Neural cell (in vitro differentiated cells): ENCODE data around the gene EFHB. TPM values are rescaled to one million over a fixed set of nuclear protein-coding genes. Genes with fewer than 3 reads are reported as not detected.

Source experiments
- H2AFZ ChIP-seq: fragments of 200-600, 300-800 bp; sonication (generic), shearing (Covaris generic); 2 replicates; pipeline ENCODE4 v1.6.0; 2014; ENCODE audit warnings: low read depth, mild to moderate bottlenecking, antibody characterized with exemption, low read length, moderate library complexity
- H3F3A ChIP-seq: fragments of 200-600 bp; shearing (Covaris generic); 2 replicates; pipeline ENCODE4 v1.6.1; 2016; ENCODE audit warnings: mild to moderate bottlenecking, moderate library complexity, mixed read lengths, antibody characterized with exemption, low read length; ENCODE audit not compliant: insufficient read depth, poor library complexity, severe bottlenecking
- H3K27ac ChIP-seq: fragments of 200-600, 300-800 bp; sonication (generic), shearing (Covaris generic); 2 replicates; pipeline ENCODE4 v1.5.1; 2014; ENCODE audit warnings: mild to moderate bottlenecking, low read length, moderate library complexity
- H3K27me3 ChIP-seq: fragments of 300-800, 200-600 bp; sonication (generic), shearing (Covaris generic); 2 replicates; pipeline ENCODE4 v1.6.0; 2014; ENCODE audit warnings: mild to moderate bottlenecking, low read depth, low read length, moderate library complexity; ENCODE audit not compliant: insufficient read depth
- H3K36me3 ChIP-seq: fragments of 300-800, 200-600 bp; sonication (generic), shearing (Covaris generic); 2 replicates; pipeline ENCODE4 v1.5.1; 2014; ENCODE audit warnings: mild to moderate bottlenecking, antibody characterized with exemption, low read length, moderate library complexity; ENCODE audit not compliant: insufficient read depth
- H3K4me2 ChIP-seq: fragments of 300-800, 200-600 bp; sonication (generic), shearing (Covaris generic); 2 replicates; pipeline ENCODE4 v1.6.0; 2014; ENCODE audit warnings: mild to moderate bottlenecking, low read length
- H3K4me3 ChIP-seq: fragments of 300-800, 200-600 bp; sonication (generic), shearing (Covaris generic); 2 replicates; pipeline ENCODE4 v1.5.1; 2014; ENCODE audit warnings: mild to moderate bottlenecking, low read length, moderate library complexity
- H3K79me2 ChIP-seq: fragments of 200-600 bp; shearing (Covaris generic); replicated peaks from 2 replicates; pipeline ENCODE4 v1.6.0; 2014; ENCODE audit warnings: mild to moderate bottlenecking, low read length, moderate library complexity; ENCODE audit not compliant: insufficient read depth
- H3K9ac ChIP-seq: fragments of 300-800, 200-600 bp; sonication (generic), shearing (Covaris generic); 2 replicates; pipeline ENCODE4 v1.6.1; 2016; ENCODE audit warnings: mild to moderate bottlenecking, low read length, mixed read lengths
- H3K9me2 ChIP-seq: fragments of 200-600 bp; shearing (Covaris generic); 2 replicates; pipeline ENCODE4 v1.6.1; 2016; ENCODE audit warnings: mild to moderate bottlenecking, low read length, mixed read lengths; ENCODE audit not compliant: insufficient read depth
- H3K9me3 ChIP-seq: fragments of 200-600, 300-800 bp; sonication (generic), shearing (Covaris generic); 2 replicates; pipeline ENCODE4 v1.6.1; 2016; ENCODE audit warnings: mild to moderate bottlenecking, mixed run types, low read length, moderate library complexity, mixed read lengths
- H4K20me1 ChIP-seq: fragments of 200-600 bp; shearing (Covaris generic); 2 replicates; pipeline ENCODE4 v1.6.1; 2016; ENCODE audit warnings: mild to moderate bottlenecking, mixed run types; ENCODE audit not compliant: insufficient read depth
- EP300 ChIP-seq: fragments of 450-650 bp; conservative IDR thresholded peaks from 2 replicates; pipeline ENCODE4 v1.6.1; 2014; ENCODE audit warnings: antibody characterized with exemption, mild to moderate bottlenecking, moderate library complexity; ENCODE audit not compliant: poor library complexity, severe bottlenecking
- EZH2 ChIP-seq: fragments of 200-600, 300-800 bp; shearing (Covaris generic), sonication (generic); IDR thresholded peaks from 2 replicates; pipeline ENCODE4 v1.6.1; 2014; ENCODE audit warnings: antibody characterized with exemption, low read length, borderline replicate concordance, mild to moderate bottlenecking; ENCODE audit not compliant: insufficient read depth, poor library complexity, severe bottlenecking
- MXI1 ChIP-seq: fragments of 450-650 bp; conservative IDR thresholded peaks from 2 replicates; pipeline ENCODE4 v1.6.1; 2014; ENCODE audit warnings: antibody characterized with exemption, mild to moderate bottlenecking; ENCODE audit not compliant: poor library complexity, severe bottlenecking
- POLR2AphosphoS5 ChIP-seq: IDR thresholded peaks from 2 replicates; pipeline ENCODE4 v1.6.1; 2012
- RAD21 ChIP-seq: fragments of 450-650 bp; conservative IDR thresholded peaks from 2 replicates; pipeline ENCODE4 v1.6.1; 2014; ENCODE audit warnings: antibody characterized with exemption, mild to moderate bottlenecking, moderate library complexity
- SMC3 ChIP-seq: fragments of 450-650 bp; conservative IDR thresholded peaks from 2 replicates; pipeline ENCODE4 v1.6.1; 2014; ENCODE audit warnings: antibody characterized with exemption, mild to moderate bottlenecking, moderate library complexity; ENCODE audit not compliant: poor library complexity
- TAF1 ChIP-seq: IDR thresholded peaks from 2 replicates; pipeline ENCODE4 v1.6.1; 2012; ENCODE audit warnings: low read depth
- polyA plus RNA-seq: library from polyadenylated mRNA; depleted of rRNA; stranded (reverse); fragments of >200 nt; gene quantifications from 2 replicates; pipeline ENCODE4 v1.2.3, GENCODE V29; 2014
- TF ChIP-seq, protein P1 (sequence below): fragments of 450-650 bp; IDR thresholded peaks from 2 replicates; pipeline ENCODE4 v1.5.1; 2014; ENCODE audit warnings: antibody characterized with exemption, mild to moderate bottlenecking, moderate library complexity; ENCODE audit not compliant: poor library complexity, severe bottlenecking
- TF ChIP-seq, protein P2 (sequence below): IDR thresholded peaks from 2 replicates; pipeline ENCODE4 v1.6.1; 2012; ENCODE audit warnings: borderline replicate concordance

EFHB gene
- polyA plus RNA-seq, 1 donor from 2014 or later: 4.3 TPM

DNA sequence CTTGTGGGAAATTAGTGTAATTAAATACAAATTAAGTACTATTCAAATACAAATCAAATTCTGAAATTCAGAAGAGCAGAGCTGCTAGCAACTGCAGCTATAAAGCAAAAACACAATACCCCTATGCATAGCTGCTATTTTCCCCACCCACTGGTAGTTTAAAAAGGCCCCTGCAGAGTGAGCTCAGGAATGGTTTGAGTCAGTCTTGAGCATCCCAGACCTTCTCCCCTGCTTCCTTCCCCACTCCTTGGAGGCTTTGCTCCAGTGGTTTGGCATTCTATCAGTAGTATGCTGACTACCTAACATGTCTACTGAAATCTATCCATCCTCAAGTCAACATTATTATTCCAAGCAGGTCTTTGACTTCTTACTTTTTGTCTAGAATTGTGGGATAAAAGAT is 53.0 kb downstream of the EFHB start:
- H3K9me3 ChIP-seq: no peaks in the 10 kb centered on the region
- no peaks in the 10 kb centered on the region for H3K27me3 ChIP-seq
- H3K36me3 ChIP-seq: no peaks in the 10 kb centered on the region
- no peak overlapping the region for H3K4me2 ChIP-seq
- no peak overlapping the region for H3K9ac ChIP-seq
- TF ChIP-seq SMC3 (no peak), EZH2 (no peak), RAD21 (no peak), MXI1 (no peak), EP300 (no peak), POLR2AphosphoS5 (no peak), TAF1 (no peak)
- TF ChIP-seq, protein P1, sequence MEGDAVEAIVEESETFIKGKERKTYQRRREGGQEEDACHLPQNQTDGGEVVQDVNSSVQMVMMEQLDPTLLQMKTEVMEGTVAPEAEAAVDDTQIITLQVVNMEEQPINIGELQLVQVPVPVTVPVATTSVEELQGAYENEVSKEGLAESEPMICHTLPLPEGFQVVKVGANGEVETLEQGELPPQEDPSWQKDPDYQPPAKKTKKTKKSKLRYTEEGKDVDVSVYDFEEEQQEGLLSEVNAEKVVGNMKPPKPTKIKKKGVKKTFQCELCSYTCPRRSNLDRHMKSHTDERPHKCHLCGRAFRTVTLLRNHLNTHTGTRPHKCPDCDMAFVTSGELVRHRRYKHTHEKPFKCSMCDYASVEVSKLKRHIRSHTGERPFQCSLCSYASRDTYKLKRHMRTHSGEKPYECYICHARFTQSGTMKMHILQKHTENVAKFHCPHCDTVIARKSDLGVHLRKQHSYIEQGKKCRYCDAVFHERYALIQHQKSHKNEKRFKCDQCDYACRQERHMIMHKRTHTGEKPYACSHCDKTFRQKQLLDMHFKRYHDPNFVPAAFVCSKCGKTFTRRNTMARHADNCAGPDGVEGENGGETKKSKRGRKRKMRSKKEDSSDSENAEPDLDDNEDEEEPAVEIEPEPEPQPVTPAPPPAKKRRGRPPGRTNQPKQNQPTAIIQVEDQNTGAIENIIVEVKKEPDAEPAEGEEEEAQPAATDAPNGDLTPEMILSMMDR: no peak
- TF ChIP-seq, protein P2, sequence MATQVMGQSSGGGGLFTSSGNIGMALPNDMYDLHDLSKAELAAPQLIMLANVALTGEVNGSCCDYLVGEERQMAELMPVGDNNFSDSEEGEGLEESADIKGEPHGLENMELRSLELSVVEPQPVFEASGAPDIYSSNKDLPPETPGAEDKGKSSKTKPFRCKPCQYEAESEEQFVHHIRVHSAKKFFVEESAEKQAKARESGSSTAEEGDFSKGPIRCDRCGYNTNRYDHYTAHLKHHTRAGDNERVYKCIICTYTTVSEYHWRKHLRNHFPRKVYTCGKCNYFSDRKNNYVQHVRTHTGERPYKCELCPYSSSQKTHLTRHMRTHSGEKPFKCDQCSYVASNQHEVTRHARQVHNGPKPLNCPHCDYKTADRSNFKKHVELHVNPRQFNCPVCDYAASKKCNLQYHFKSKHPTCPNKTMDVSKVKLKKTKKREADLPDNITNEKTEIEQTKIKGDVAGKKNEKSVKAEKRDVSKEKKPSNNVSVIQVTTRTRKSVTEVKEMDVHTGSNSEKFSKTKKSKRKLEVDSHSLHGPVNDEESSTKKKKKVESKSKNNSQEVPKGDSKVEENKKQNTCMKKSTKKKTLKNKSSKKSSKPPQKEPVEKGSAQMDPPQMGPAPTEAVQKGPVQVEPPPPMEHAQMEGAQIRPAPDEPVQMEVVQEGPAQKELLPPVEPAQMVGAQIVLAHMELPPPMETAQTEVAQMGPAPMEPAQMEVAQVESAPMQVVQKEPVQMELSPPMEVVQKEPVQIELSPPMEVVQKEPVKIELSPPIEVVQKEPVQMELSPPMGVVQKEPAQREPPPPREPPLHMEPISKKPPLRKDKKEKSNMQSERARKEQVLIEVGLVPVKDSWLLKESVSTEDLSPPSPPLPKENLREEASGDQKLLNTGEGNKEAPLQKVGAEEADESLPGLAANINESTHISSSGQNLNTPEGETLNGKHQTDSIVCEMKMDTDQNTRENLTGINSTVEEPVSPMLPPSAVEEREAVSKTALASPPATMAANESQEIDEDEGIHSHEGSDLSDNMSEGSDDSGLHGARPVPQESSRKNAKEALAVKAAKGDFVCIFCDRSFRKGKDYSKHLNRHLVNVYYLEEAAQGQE: no peak
- no peaks in the 10 kb centered on the region for H4K20me1 ChIP-seq
- H3F3A ChIP-seq: no peaks in the 10 kb centered on the region
- H3K9me2 ChIP-seq: no peaks in the 10 kb centered on the region
- H3K4me3 ChIP-seq: no peak overlapping the region
- H3K79me2 ChIP-seq: no peaks in the 10 kb centered on the region
- no peak overlapping the region for H3K27ac ChIP-seq
- H2AFZ ChIP-seq: no peak overlapping the region

DNA sequence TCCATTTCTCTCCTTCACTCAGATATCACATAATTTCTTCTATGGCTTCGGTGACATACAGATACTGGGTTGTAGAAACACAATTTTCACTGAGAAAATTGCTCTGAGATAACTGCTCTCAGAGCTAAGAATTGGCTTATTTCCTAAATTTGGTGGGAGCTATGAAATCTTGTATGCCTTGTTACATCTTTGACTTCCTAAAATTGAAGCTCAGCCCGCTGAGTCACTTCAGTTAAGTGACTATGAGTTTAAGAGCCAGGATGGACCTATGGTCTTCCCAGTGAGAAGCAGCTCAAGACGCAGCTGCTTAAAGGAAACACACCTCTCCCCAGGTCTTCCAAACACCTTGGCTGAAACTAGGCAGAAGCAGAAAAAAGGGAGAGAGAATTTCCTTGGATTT is 56.4 kb downstream of the EFHB start:
- Histone ChIP-seq H3K4me3 (no peak overlapping the region), H3F3A (no peaks in the 10 kb centered on the region), H3K27me3 (no peaks in the 10 kb centered on the region), H3K9ac (no peak overlapping the region), H4K20me1 (no peaks in the 10 kb centered on the region), H3K9me2 (no peaks in the 10 kb centered on the region), H3K4me2 (no peak overlapping the region), H3K79me2 (no peaks in the 10 kb centered on the region), H3K36me3 (no peaks in the 10 kb centered on the region), H3K9me3 (no peaks in the 10 kb centered on the region), H2AFZ (no peak overlapping the region), H3K27ac (no peak overlapping the region)
- no peak for TF ChIP-seq RAD21
- no peak for TF ChIP-seq EP300
- TF ChIP-seq POLR2AphosphoS5: no peak
- TF ChIP-seq SMC3: no peak
- TF ChIP-seq, protein P1: no peak
- no peak for TF ChIP-seq MXI1
- no peak for TF ChIP-seq EZH2
